ENCODE data around the gene OSBPL3.

Gene OSBPL3

GRCh38 chr7:24902276-24902675 lies 77.7 kb downstream of the OSBPL3 start:
- TF ChIP-seq CTCF (IDR thresholded peaks at IDR 0.05; ENCODE audit: borderline replicate concordance, insufficient read depth, low read depth, low read length), result no peak
- no peak overlapping the region for H3K4me3 ChIP-seq (ENCODE audit: low read depth, low read length)

- no peak for TF ChIP-seq CTCF (IDR thresholded peaks at IDR 0.05; ENCODE audit: borderline replicate concordance, insufficient read depth, low read depth, low read length)
- H3K4me3 ChIP-seq (ENCODE audit: low read depth, low read length), result no peak overlapping the region
Measured at GRCh38 chr7:24899905-24900304, 80.1 kb downstream of the OSBPL3 start.

GRCh38 chr7:24899161-24899560 lies 80.8 kb downstream of the OSBPL3 start:
- no peak overlapping the region for H3K4me3 ChIP-seq (ENCODE audit: low read depth, low read length)
- no peak for TF ChIP-seq CTCF (IDR thresholded peaks at IDR 0.05; ENCODE audit: borderline replicate concordance, insufficient read depth, low read depth, low read length)

- TF ChIP-seq CTCF (IDR thresholded peaks at IDR 0.05; ENCODE audit: borderline replicate concordance, insufficient read depth, low read depth, low read length), result no peak
- H3K4me3 ChIP-seq (ENCODE audit: low read depth, low read length), result no peak overlapping the region
Measured at GRCh38 chr7:24898691-24899090, 81.3 kb downstream of the OSBPL3 start.

GRCh38 chr7:24896031-24896501 lies 83.9 kb downstream of the OSBPL3 start:
- H3K4me3 ChIP-seq (ENCODE audit: low read depth, low read length), result no peak overlapping the region
- peak; percentile 26; the same call in 1 of the 2 replicates for TF ChIP-seq CTCF (IDR thresholded peaks at IDR 0.05; ENCODE audit: borderline replicate concordance, insufficient read depth, low read depth, low read length)

GRCh38 chr7:24894429-24895221 lies 85.4 kb downstream of the OSBPL3 start:
- 0 out of 2 replicates have a peak, but pooled peaks have one; percentile 7 for TF ChIP-seq CTCF (IDR thresholded peaks at IDR 0.05; ENCODE audit: borderline replicate concordance, insufficient read depth, low read depth, low read length)
- no peak overlapping the region for H3K4me3 ChIP-seq (ENCODE audit: low read depth, low read length)

- no peak for TF ChIP-seq CTCF (IDR thresholded peaks at IDR 0.05; ENCODE audit: borderline replicate concordance, insufficient read depth, low read depth, low read length)
Measured at GRCh38 chr7:24891311-24891735, 88.7 kb downstream of the OSBPL3 start.

More at GRCh38 chr7:24891311-24891735, 88.7 kb downstream of the OSBPL3 start:
- H3K4me3 ChIP-seq (ENCODE audit: low read depth, low read length), result no peak overlapping the region
